ENCODE results near the gene C2orf42. TPM values are rescaled to one million over a fixed set of nuclear protein-coding genes. Genes with fewer than 3 reads are reported as not detected.
"Not testable (repeated sequence)": the region's sequence is repeated elsewhere in the genome, so short reads cannot be mapped to it uniquely, and the experiment has no call there.

C2orf42 gene
- polyA plus RNA-seq, 3 donors, result 3.0 to 5.5 (median 4.0) TPM

- H3K27me3 ChIP-seq (ENCODE audit: control insufficient read depth in 2 of 2, insufficient read depth in 2 of 2, low read length in 2 of 2); H3K27ac ChIP-seq (ENCODE audit: low read depth in 1 of 2, low read length in 2 of 2); H4K20me1 ChIP-seq (ENCODE audit: insufficient read depth, low read length); H3K27me3 Mint-ChIP-seq (ENCODE audit: low read depth in 3 of 3); intact Hi-C loops (cut with micrococcal nuclease); H3K36me3 Mint-ChIP-seq; H3K79me2 ChIP-seq (ENCODE audit: insufficient read depth, low read length); H3K4me3 Mint-ChIP-seq; H3K9ac ChIP-seq (ENCODE audit: insufficient read depth, low read length, poor library complexity, severe bottlenecking); H3K27ac Mint-ChIP-seq; H3K4me2 ChIP-seq (replicated peaks; ENCODE audit: extremely low read depth, low read length, poor library complexity, severe bottlenecking); H3K9me3 Mint-ChIP-seq; H3K4me3 ChIP-seq (replicated peaks in 1 of 3; ENCODE audit: low read depth in 2 of 3, low read length in 3 of 3); H3K9me3 ChIP-seq (replicated peaks in 1 of 2; ENCODE audit: control insufficient read depth in 1 of 2, insufficient read depth in 1 of 2, low read length in 2 of 2); H3K36me3 ChIP-seq (replicated peaks in 1 of 2; ENCODE audit: control insufficient read depth in 1 of 2, insufficient read depth in 2 of 2, low read length in 2 of 2); H2AFZ ChIP-seq (ENCODE audit: insufficient read depth, low read depth, low read length, poor library complexity, severe bottlenecking); DNase-seq: not testable (repeated sequence)
- peaks cover 19 to 28% of the 10 kb centered on the region in 2 donors for H3K4me1 ChIP-seq (ENCODE audit: control insufficient read depth in 1 of 2, insufficient read depth in 2 of 2, low read length in 2 of 2)
- WGBS (ENCODE audit: insufficient coverage), result no CpG with 5 or more reads among the region's 11 CpGs
- H3K4me1 Mint-ChIP-seq, result peaks cover 23% of the 10 kb centered on the region
Observed at GRCh38 chr2:70101686-70102085, 89.1 kb downstream of the C2orf42 start.

- H3K27ac ChIP-seq (ENCODE audit: low read depth in 1 of 2, low read length in 2 of 2), result no peak overlapping the region
- no peak overlapping the region for H3K9ac ChIP-seq (ENCODE audit: insufficient read depth, low read length, poor library complexity, severe bottlenecking)
- H3K4me1 Mint-ChIP-seq, result peaks cover 25% of the 10 kb centered on the region
- H3K9me3 ChIP-seq (replicated peaks in 1 of 2; ENCODE audit: control insufficient read depth in 1 of 2, insufficient read depth in 1 of 2, low read length in 2 of 2), result no peaks in the 10 kb centered on the region
- no peak overlapping the region for H3K4me2 ChIP-seq (replicated peaks; ENCODE audit: extremely low read depth, low read length, poor library complexity, severe bottlenecking)
- no peaks in the 10 kb centered on the region for H3K36me3 ChIP-seq (replicated peaks in 1 of 2; ENCODE audit: control insufficient read depth in 1 of 2, insufficient read depth in 2 of 2, low read length in 2 of 2)
- H2AFZ ChIP-seq (ENCODE audit: insufficient read depth, low read depth, low read length, poor library complexity, severe bottlenecking), result no peak overlapping the region
- H3K79me2 ChIP-seq (ENCODE audit: insufficient read depth, low read length), result no peaks in the 10 kb centered on the region
- intact Hi-C loops (cut with micrococcal nuclease), result no loop called here
- DNase-seq, result no peak
- no peaks in the 10 kb centered on the region for H4K20me1 ChIP-seq (ENCODE audit: insufficient read depth, low read length)
- H3K4me3 Mint-ChIP-seq, result no peak overlapping the region
- no peak overlapping the region for H3K4me3 ChIP-seq (replicated peaks in 1 of 3; ENCODE audit: low read depth in 2 of 3, low read length in 3 of 3)
- no peaks in the 10 kb centered on the region for H3K27me3 ChIP-seq (ENCODE audit: control insufficient read depth in 2 of 2, insufficient read depth in 2 of 2, low read length in 2 of 2)
- H3K9me3 Mint-ChIP-seq, result no peaks in the 10 kb centered on the region
- H3K4me1 ChIP-seq (ENCODE audit: control insufficient read depth in 1 of 2, insufficient read depth in 2 of 2, low read length in 2 of 2), result peaks cover 24 to 33% of the 10 kb centered on the region in 2 donors
- peaks cover 0 to 3% of the 10 kb centered on the region in 2 donors for H3K36me3 Mint-ChIP-seq
- TF ChIP-seq CTCF (IDR thresholded peaks at IDR 0.05), result no peak
- peak overlapping the region in 1 of 7 donors; percentile 32 for H3K27ac Mint-ChIP-seq
- H3K27me3 Mint-ChIP-seq (ENCODE audit: low read depth in 3 of 3), result peaks cover 0 to 2% (median 0%) of the 10 kb centered on the region in 3 donors
- WGBS (ENCODE audit: insufficient coverage), result 100% methylated on average over 4 of the region's 6 CpGs
Observed at GRCh38 chr2:70101174-70101573, 89.6 kb downstream of the C2orf42 start.

Other genes with a start within 250 kb of the C2orf42 start
- under 1 TPM; 0.25 to 0.52 (median 0.27) TPM for gene ASPRV1, start 229.4 kb downstream of the C2orf42 start, polyA plus RNA-seq
- gene PCBP1, start 103.5 kb downstream of the C2orf42 start, polyA plus RNA-seq, result 100 to 1,000 TPM; 178 to 299 (median 194) TPM
- gene TIA1, start 57.6 kb upstream of the C2orf42 start, polyA plus RNA-seq, result 10 to 100 TPM; 47.0 to 61.9 (median 48.7) TPM
- gene PCYOX1, start 67.1 kb upstream of the C2orf42 start, polyA plus RNA-seq, result 10 to 100 TPM in 2 of 3 donors, 1 to 10 TPM in 1; 2.8 to 16.5 (median 10.8) TPM
- 100 to 1,000 TPM in 2 of 3 donors, 10 to 100 TPM in 1; 49.0 to 233 (median 214) TPM for gene SNRPG, start 102.7 kb upstream of the C2orf42 start, polyA plus RNA-seq
- 10 to 100 TPM; 26.1 to 31.8 (median 30.1) TPM for gene FAM136A, start 111.0 kb upstream of the C2orf42 start, polyA plus RNA-seq

Data from CD14-positive monocyte (primary cell).